Choroid plexus epithelial cell (primary cell): ENCODE results near the gene DNLZ.

ENCODE experiments used
- DNase-seq: peaks from one replicate; pipeline ENCODE4 v3.0.0-alpha.2; 2010; ENCODE audit warnings: low read depth
- H3K4me3 ChIP-seq: 2 replicates; pipeline ENCODE4 v1.5.1; 2011; ENCODE audit warnings: low read depth, mild to moderate bottlenecking, control low read depth, low read length, moderate library complexity
- CTCF ChIP-seq: conservative IDR thresholded peaks from 2 replicates; pipeline ENCODE4 v1.5.1; 2011; ENCODE audit warnings: low read depth, mild to moderate bottlenecking, control low read depth, inconsistent platforms, low read length, moderate library complexity

DNLZ gene

GRCh38 chr9:136311051-136312008, 52.2 kb downstream of the DNLZ start:
- TF ChIP-seq CTCF = no peak
- no peak overlapping the region for H3K4me3 ChIP-seq
- no peak for DNase-seq

- DNase-seq = no peak
- H3K4me3 ChIP-seq = no peak overlapping the region
- TF ChIP-seq CTCF = no peak
Measured at GRCh38 chr9:136310273-136311030, 53.1 kb downstream of the DNLZ start.

GRCh38 chr9:136309806-136310220, 53.7 kb downstream of the DNLZ start:
- DNase-seq = no peak
- TF ChIP-seq CTCF = no peak
- no peak overlapping the region for H3K4me3 ChIP-seq
